GM18508 (cell line): ENCODE measurements around the gene WNT7A.

Source experiments
- ATAC-seq: cut with Tn5 transposase; IDR thresholded peaks from one replicate; pipeline ENCODE4 v1.9.1; 2021; ENCODE audit warnings: moderate number of reproducible peaks; ENCODE audit not compliant: insufficient read depth, unreplicated experiment

The WNT7A gene

DNA sequence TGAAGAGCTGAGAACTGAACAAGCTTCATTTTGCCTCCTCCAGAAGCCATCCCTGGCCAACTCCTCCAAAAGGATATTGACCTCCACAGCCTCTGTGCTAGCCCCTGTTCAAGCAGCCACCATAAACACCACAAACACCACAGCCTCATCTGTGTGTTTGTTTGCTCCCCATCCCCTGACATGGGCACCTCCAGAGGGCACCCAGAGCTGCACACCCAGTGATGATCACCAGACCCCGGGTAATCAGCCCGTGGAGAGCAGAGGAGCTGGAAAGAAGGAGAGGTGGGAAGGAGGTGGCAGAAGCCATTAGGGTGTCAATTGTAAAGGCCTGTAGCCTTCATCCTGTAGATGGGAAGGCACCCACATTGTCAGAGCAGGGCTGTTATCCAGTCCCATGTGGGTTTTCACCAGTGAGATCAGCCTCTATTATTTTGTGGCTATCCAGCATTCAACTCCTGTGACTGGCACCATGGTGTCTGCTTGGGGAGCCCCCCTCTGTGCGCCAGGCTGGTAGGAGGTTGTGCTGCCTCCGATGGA lies 6.8 kb upstream of the WNT7A start:
- ATAC-seq, result no peak

GRCh38 chr3:13885704-13886010 lies 5.8 kb upstream of the WNT7A start:
- ATAC-seq, result no peak

GRCh38 chr3:13884851-13885703 lies 5.2 kb upstream of the WNT7A start:
- peak; percentile 53 for ATAC-seq

GRCh38 chr3:13883681-13884080 lies 3.8 kb upstream of the WNT7A start:
- no peak for ATAC-seq

DNA sequence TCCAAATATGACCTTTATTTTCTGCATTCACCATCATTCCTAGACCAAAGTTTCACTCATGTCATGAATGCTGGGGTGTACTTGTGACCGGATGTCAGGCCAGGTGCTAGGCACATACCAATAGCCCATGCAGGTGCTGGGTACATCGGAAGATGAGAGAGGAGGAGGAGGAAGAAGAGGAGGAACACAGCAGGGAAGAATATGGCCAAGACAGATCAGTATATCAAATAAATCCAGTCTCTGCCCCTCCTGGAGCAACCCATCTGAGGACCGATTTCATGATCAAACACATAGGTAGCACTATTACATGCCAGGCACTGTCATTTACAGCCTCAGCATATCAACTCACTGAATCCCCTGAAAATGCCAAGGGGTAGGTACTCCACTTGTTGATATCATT lies 3.0 kb upstream of the WNT7A start:
- ATAC-seq, result no peak

DNA sequence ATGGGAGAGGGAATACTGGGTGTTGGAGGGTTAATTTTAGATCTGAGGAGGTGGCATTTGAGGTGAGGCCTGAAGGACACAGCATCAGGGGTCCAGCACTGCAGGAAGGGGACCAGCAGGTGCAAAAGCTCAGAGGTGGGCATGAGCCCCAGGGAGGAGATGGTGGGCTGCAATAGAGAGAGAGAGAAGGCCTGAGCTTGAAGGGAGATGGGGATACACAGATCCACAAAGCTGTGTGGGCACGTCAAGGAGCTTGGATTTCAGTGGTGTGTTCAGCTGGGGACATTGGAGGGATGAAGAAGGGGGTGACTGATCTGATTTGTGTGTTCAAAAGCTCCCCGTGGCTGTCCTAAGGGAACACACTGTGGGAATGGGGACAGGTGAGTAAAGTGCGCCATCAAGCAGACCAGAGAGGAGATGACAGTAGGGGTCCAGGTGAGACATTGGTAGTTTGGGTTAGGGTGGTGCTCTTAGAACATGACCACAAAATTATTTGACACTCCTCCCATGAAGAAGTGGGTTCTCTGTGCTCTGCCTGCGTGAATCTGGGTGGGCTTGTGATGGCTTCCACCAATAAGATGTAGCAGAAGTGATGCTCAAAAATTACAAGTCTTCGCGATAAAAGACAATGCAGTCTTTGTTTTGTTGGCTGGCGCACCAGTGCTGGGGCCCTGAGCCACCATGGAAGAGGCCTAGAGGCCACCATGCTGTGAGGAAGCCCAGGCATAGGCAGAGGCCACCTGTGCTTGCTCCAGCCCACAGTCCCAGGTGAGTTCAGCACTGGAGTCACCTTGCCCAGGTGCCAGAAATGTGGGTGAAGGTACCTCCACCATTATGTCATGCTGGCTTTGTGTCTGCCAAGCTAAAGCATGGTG lies 1.9 kb upstream of the WNT7A start:
- ATAC-seq, result no peak

DNA sequence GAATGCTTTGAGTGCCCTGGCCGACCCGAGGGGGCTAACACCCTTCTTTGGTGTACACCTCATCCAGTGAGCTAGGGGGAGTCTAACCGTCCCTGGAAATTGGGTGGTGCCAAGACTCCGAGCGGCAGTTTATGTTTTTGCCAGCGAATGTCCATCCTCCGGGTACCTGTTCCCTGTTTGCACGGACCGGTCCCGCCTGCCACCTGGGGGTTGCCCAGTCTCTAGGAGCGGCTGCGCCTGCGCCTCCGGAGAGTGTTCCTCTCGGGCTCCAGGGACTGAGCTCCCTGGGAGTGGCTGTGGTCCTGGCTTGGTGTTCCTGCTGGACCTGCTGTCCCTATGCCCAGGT lies 913 bp upstream of the WNT7A start:
- no peak for ATAC-seq

GRCh38 chr3:13879102-13879945 lies 547 bp downstream of the WNT7A start:
- no peak for ATAC-seq

DNA sequence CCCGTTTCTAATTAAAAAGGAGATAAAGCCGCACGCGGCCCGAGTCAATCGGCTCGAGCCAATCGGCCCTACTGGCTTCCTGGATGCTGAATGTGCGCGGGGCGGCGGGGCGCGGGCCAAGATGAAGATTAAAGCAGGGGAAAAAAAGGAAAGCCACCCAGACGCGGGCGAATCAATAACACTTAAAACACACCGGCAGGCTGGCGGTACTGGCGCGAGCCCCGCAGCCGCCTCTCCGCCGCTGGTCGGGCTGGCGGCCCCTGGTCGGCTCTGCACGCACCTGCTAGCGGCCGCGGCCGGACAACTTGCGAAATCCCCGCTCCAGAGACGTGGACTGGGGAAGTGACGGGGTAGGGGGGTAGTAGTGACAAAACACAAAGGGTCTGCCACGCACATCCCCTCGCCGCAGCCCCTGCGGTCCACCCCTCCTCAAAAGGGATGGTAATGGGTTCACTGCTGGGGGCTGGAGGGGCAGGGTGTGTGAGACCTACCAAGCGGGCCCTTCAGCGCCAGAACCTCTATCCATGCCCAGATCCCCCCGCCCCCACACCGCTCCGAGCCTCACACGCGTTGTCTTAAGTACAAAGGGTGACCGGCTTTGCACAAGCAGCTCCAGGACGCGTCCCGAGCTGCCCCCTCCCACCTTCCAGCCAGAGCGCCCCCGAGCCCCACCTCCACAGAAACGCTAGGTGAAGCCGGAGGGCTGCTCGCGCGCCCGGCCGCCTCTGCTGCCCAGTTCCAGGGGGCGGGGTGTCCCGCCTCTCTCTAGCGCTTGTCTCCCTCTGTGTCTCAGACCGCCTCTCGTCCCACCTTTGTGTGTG lies 1.4 kb downstream of the WNT7A start:
- no peak for ATAC-seq

GRCh38 chr3:13877911-13878280 lies 2.0 kb downstream of the WNT7A start:
- no peak for ATAC-seq

GRCh38 chr3:13876451-13877100 lies 3.3 kb downstream of the WNT7A start:
- no peak for ATAC-seq

DNA sequence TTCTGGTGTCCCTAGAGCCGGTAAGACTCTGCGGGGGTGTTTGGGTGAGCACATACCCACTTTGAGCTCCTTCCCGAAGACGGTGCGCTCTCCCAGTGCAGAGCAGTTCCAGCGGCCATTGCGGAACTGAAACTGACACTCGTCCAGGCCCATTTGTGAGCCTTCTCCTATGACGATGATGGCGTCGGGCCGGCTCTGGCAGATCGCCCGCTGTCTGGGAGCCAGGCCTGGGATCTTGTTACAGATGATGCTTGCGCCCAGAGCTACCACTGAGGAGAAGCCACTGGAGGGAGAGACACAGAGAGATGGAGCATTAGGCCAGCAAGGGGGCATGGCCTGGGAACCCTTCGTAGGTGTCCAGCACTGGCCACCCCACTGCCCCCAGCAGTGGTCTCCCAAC lies 5.0 kb downstream of the WNT7A start:
- ATAC-seq, result no peak

GRCh38 chr3:13873818-13874217 lies 6.1 kb downstream of the WNT7A start:
- no peak for ATAC-seq

GRCh38 chr3:13872451-13872850 lies 7.4 kb downstream of the WNT7A start:
- no peak for ATAC-seq

DNA sequence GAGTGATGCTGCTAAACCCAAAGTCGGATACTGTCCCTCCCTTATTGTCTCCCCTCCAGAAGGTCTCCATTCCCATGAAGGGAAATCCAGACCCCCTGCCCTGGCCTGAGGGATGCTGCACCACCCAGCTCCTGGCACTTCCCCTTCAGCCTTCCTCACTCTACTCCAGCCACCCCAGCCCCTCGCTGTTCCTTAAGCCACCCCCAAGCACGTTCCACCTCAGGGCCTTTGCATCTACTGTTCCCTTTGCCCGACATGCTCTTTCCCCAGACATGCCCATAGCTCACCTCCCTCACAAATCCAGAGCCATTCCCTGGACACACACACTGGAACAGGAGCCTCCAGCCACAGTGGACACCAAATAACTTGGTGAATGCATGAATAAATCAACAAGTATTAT lies 8.1 kb downstream of the WNT7A start:
- ATAC-seq, result no peak

- ATAC-seq, result no peak
Observed at GRCh38 chr3:13870902-13871301, 9.0 kb downstream of the WNT7A start.

DNA sequence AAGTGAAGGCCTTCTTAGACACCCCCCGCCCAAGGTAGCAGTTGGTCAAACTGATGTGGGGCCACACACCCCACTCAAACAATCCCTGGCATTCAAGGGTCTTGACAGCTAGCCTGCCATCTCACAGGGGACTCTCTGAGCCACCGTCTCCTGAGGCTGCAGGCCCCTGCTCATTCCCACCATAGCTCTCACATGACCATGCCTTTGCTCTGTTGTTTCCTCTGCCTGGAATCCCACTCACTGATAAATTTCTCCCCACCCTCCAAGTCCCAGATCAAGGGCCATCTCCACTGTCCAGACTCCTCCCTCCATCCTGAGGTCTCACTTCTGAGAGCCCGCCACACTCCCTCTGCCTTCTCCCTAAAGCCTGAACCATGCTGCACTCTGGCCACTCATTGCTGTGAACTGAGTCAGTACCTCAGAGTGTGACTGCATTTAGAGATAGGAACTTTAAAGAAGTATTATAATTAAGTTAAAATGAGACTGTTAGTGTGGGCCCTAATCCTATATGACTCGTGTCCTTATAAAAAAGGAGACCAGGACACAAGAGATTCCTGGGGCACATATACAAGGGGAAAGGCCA lies 10.0 kb downstream of the WNT7A start:
- ATAC-seq, result no peak

DNA sequence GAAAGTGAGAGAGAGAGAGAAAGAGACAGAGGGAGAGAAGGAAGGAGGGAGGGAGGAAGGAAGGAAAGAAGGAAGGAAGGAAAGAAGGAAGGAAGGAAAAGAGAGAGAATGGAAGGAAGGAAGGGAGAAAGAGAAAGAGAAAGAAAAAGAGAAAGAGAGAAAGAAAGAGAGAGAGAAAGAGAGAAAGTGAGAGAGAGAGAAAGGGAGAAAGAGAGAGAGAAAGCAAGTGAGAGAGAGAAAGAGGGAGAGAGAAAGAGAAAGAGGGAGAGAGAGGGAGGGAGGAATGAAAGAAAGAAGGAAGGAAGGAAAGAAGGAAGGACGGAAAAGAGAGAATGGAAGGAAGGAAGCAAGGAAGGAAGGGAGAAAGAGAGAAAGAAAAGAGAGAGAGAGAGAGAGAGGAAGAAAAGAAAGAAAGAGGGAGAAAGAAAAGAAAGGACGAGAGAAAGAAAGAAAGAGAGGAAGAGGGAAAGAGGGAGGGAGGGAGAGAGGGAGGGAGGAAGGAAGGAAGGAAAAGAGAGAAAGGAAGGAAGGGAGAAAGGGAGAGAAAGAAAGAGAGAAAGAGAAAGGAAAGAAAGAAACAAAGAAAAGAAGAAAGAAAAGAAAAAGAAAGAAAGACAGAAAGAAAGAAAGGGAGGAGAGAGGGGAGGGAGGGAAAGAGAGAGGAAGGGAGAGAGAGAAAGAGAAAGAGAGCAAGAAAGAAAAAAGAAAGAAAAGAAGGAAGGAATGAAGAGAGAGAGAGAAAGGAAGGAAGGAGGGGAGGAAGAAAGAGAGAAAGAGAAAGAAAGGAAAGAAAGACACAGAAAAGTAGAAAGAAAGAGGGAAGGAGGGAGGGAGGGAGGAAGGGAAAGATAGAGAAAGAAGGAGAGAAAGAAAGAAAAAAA lies 10.8 kb downstream of the WNT7A start:
- ATAC-seq, result no peak
